ENCODE data around the gene KIAA0930. TPM values are rescaled to one million over a fixed set of nuclear protein-coding genes. Genes with fewer than 3 reads are reported as not detected.

KIAA0930 gene
- polyA plus RNA-seq, 3 donors from 2014 or later, result 2.2 to 6.2 (median 4.5) TPM

GRCh38 chr22:45171830-45172229 lies 68.9 kb downstream of the KIAA0930 start:
- Mint-ChIP-seq H3K36me3 (peaks cover 25 to 61% (median 27%) of the 10 kb centered on the region in 3 donors), H3K27ac (no peak overlapping the region), H3K4me1 (peaks cover 35 to 74% of the 10 kb centered on the region in 2 donors), H3K4me3 (no peak overlapping the region), H3K27me3 (ENCODE audit: low read depth in 3 of 3) (peaks cover 0 to 4% (median 2%) of the 10 kb centered on the region in 3 donors), H3K9me3 (no peaks in the 10 kb centered on the region)
- no peak for DNase-seq

- H3K4me3 Mint-ChIP-seq, result peak overlapping the region in 1 of 5 donors; percentile 8
- H3K27me3 Mint-ChIP-seq (ENCODE audit: low read depth in 3 of 3), result peaks cover 1 to 7% (median 3%) of the 10 kb centered on the region in 3 donors
- peaks cover 25 to 55% (median 27%) of the 10 kb centered on the region in 3 donors for H3K36me3 Mint-ChIP-seq
- H3K27ac Mint-ChIP-seq, result peak overlapping the region in 5 of 6 donors; percentile 24 to 85 (median 48)
- peaks cover 45 to 78% of the 10 kb centered on the region in 2 donors for H3K4me1 Mint-ChIP-seq
- H3K9me3 Mint-ChIP-seq, result no peaks in the 10 kb centered on the region
- no peak for DNase-seq
Measured at GRCh38 chr22:45169591-45170466, 70.9 kb downstream of the KIAA0930 start.

- Mint-ChIP-seq H3K4me3 (no peak overlapping the region), H3K4me1 (peaks cover 50 to 67% of the 10 kb centered on the region in 2 donors), H3K27ac (peak overlapping the region in 1 of 6 donors; percentile 81), H3K9me3 (no peaks in the 10 kb centered on the region), H3K27me3 (ENCODE audit: low read depth in 3 of 3) (peaks cover 5 to 17% (median 7%) of the 10 kb centered on the region in 3 donors), H3K36me3 (peaks cover 13 to 34% (median 22%) of the 10 kb centered on the region in 3 donors)
- no peak for DNase-seq
Measured at GRCh38 chr22:45166932-45167331, 73.8 kb downstream of the KIAA0930 start.

- no peaks in the 10 kb centered on the region for H3K9me3 Mint-ChIP-seq
- H3K36me3 Mint-ChIP-seq, result peaks cover 3 to 14% (median 3%) of the 10 kb centered on the region in 3 donors
- H3K27me3 Mint-ChIP-seq (ENCODE audit: low read depth in 3 of 3), result peaks cover 5 to 13% (median 6%) of the 10 kb centered on the region in 3 donors
- H3K4me1 Mint-ChIP-seq, result peaks cover 47 to 63% of the 10 kb centered on the region in 2 donors
- H3K4me3 Mint-ChIP-seq, result peak overlapping the region; percentile 92 to 96 (median 93)
- DNase-seq, result peak; percentile 16 to 22 (median 17)
- H3K27ac Mint-ChIP-seq, result peak overlapping the region; percentile 87 to 95 (median 92)
Measured at GRCh38 chr22:45164270-45165088, 76.2 kb downstream of the KIAA0930 start.

- DNase-seq, result peak; percentile 96 to 97 (median 97)
- peaks cover 5 to 13% (median 6%) of the 10 kb centered on the region in 3 donors for H3K27me3 Mint-ChIP-seq (ENCODE audit: low read depth in 3 of 3)
- peak within 1 kb of the TSS; percentile 87 to 95 (median 93) for H3K27ac Mint-ChIP-seq
- H3K4me3 Mint-ChIP-seq, result peak within 1 kb of the TSS; percentile 92 to 96 (median 93)
- no peaks in the 10 kb centered on the region for H3K9me3 Mint-ChIP-seq
- peaks cover 0 to 10% (median 3%) of the 10 kb centered on the region in 3 donors for H3K36me3 Mint-ChIP-seq
- H3K4me1 Mint-ChIP-seq, result peaks cover 52 to 59% of the 10 kb centered on the region in 2 donors
Measured at GRCh38 chr22:45163451-45164269, 77.0 kb downstream of the KIAA0930 start, which contains the start of gene NUP50. NUP50 (plus strand) TSS chr22:45163925; CDS start chr22:45168178, 4,253 bp downstream.

GRCh38 chr22:45163099-45163450 lies 77.6 kb downstream of the KIAA0930 start:
- H3K4me3 Mint-ChIP-seq, result peak overlapping the region; percentile 86 to 96 (median 92)
- peaks cover 0 to 5% (median 0%) of the 10 kb centered on the region in 3 donors for H3K36me3 Mint-ChIP-seq
- peak overlapping the region; percentile 39 to 93 (median 82) for H3K27ac Mint-ChIP-seq
- no peak for DNase-seq
- no peaks in the 10 kb centered on the region for H3K9me3 Mint-ChIP-seq
- peaks cover 53% of the 10 kb centered on the region in 2 donors for H3K4me1 Mint-ChIP-seq
- H3K27me3 Mint-ChIP-seq (ENCODE audit: low read depth in 3 of 3), result peaks cover 5 to 13% (median 6%) of the 10 kb centered on the region in 3 donors

- H3K4me1 Mint-ChIP-seq, result peaks cover 53% of the 10 kb centered on the region in 2 donors
- peak overlapping the region; percentile 27 to 96 (median 92) for H3K4me3 Mint-ChIP-seq
- DNase-seq, result no peak
- H3K36me3 Mint-ChIP-seq, result peaks cover 0 to 6% (median 0%) of the 10 kb centered on the region in 3 donors
- peaks cover 5 to 13% (median 6%) of the 10 kb centered on the region in 3 donors for H3K27me3 Mint-ChIP-seq (ENCODE audit: low read depth in 3 of 3)
- H3K9me3 Mint-ChIP-seq, result no peaks in the 10 kb centered on the region
- H3K27ac Mint-ChIP-seq, result peak overlapping the region in 5 of 6 donors; percentile 29 to 93 (median 80)
Measured at GRCh38 chr22:45162531-45162930, 78.2 kb downstream of the KIAA0930 start.

GRCh38 chr22:45159652-45160462 lies 80.8 kb downstream of the KIAA0930 start:
- Mint-ChIP-seq H3K4me3 (no peak overlapping the region), H3K4me1 (peaks cover 29 to 37% of the 10 kb centered on the region in 2 donors), H3K9me3 (no peaks in the 10 kb centered on the region), H3K36me3 (peaks cover 0 to 9% (median 5%) of the 10 kb centered on the region in 3 donors), H3K27ac (peak overlapping the region in 2 of 6 donors; percentile 44 to 59), H3K27me3 (ENCODE audit: low read depth in 3 of 3) (peaks cover 4 to 10% (median 4%) of the 10 kb centered on the region in 3 donors)
- DNase-seq, result no peak

GRCh38 chr22:45157907-45158306 lies 82.8 kb downstream of the KIAA0930 start:
- Mint-ChIP-seq H3K4me1 (peaks cover 22 to 29% of the 10 kb centered on the region in 2 donors), H3K36me3 (peaks cover 0 to 12% (median 10%) of the 10 kb centered on the region in 3 donors), H3K9me3 (no peaks in the 10 kb centered on the region), H3K27ac (no peak overlapping the region), H3K27me3 (ENCODE audit: low read depth in 3 of 3) (peaks cover 0 to 2% (median 0%) of the 10 kb centered on the region in 3 donors), H3K4me3 (no peak overlapping the region)
- DNase-seq, result no peak

GRCh38 chr22:45155050-45155840 lies 85.4 kb downstream of the KIAA0930 start:
- Mint-ChIP-seq H3K4me3 (no peak overlapping the region), H3K36me3 (peaks cover 4 to 16% (median 13%) of the 10 kb centered on the region in 3 donors), H3K4me1 (peaks cover 6 to 16% of the 10 kb centered on the region in 2 donors), H3K27me3 (ENCODE audit: low read depth in 3 of 3) (no peaks in the 10 kb centered on the region), H3K9me3 (no peaks in the 10 kb centered on the region), H3K27ac (peak overlapping the region in 1 of 6 donors; percentile 47)
- DNase-seq, result no peak

- Mint-ChIP-seq H3K27me3 (ENCODE audit: low read depth in 3 of 3) (no peaks in the 10 kb centered on the region), H3K4me1 (peaks cover 0 to 9% of the 10 kb centered on the region in 2 donors), H3K9me3 (no peaks in the 10 kb centered on the region), H3K27ac (no peak overlapping the region), H3K36me3 (peaks cover 6 to 16% (median 13%) of the 10 kb centered on the region in 3 donors), H3K4me3 (no peak overlapping the region)
- no peak for DNase-seq
Measured at GRCh38 chr22:45154383-45154782, 86.3 kb downstream of the KIAA0930 start.
